ENCODE results near the gene TNFSF11.
"Not testable (repeated sequence)": the region's sequence is repeated elsewhere in the genome, so short reads cannot be mapped to it uniquely, and the experiment has no call there.

Gene TNFSF11

GRCh38 chr13:42559057-42559456, 14.9 kb upstream of the TNFSF11 start:
- Histone ChIP-seq H3K4me2 (ENCODE audit: low read depth, low read length, poor library complexity, severe bottlenecking) (no peak overlapping the region), H3K4me3 (ENCODE audit: low read length, poor library complexity, severe bottlenecking) (no peak overlapping the region), H3K27me3 (ENCODE audit: insufficient read depth, low read length, poor library complexity, severe bottlenecking) (no peaks in the 10 kb centered on the region), H3F3A (ENCODE audit: low read depth) (no peaks in the 10 kb centered on the region), H3K4me1 (ENCODE audit: insufficient read depth, low read length, poor library complexity, severe bottlenecking) (no peaks in the 10 kb centered on the region), H2AFZ (ENCODE audit: low read length) (no peak overlapping the region), H3K9me3 (ENCODE audit: insufficient read depth, low read depth, low read length) (no peaks in the 10 kb centered on the region), H3K9me2 (replicated peaks; ENCODE audit: low read depth, low read length) (no peaks in the 10 kb centered on the region), H3K79me2 (ENCODE audit: insufficient read depth, low read length) (no peaks in the 10 kb centered on the region), H3K36me3 (ENCODE audit: insufficient read depth, low read length) (no peaks in the 10 kb centered on the region), H4K20me1 (ENCODE audit: insufficient read depth, low read length, poor library complexity, severe bottlenecking) (no peaks in the 10 kb centered on the region), H3K9ac (ENCODE audit: low read depth, low read length, poor library complexity, severe bottlenecking) (no peak overlapping the region)
- no peak for TF ChIP-seq EZH2phosphoT487 (IDR thresholded peaks at IDR 0.05; ENCODE audit: borderline replicate concordance)

GRCh38 chr13:42559573-42560218, 14.3 kb upstream of the TNFSF11 start:
- not testable (repeated sequence) for H3K79me2 ChIP-seq (ENCODE audit: insufficient read depth, low read length); H3K9me2 ChIP-seq (replicated peaks; ENCODE audit: low read depth, low read length)

GRCh38 chr13:42560320-42560719, 13.6 kb upstream of the TNFSF11 start:
- H3K4me3 ChIP-seq (ENCODE audit: low read length, poor library complexity, severe bottlenecking); H3K9me2 ChIP-seq (replicated peaks; ENCODE audit: low read depth, low read length); H3K9ac ChIP-seq (ENCODE audit: low read depth, low read length, poor library complexity, severe bottlenecking); H2AFZ ChIP-seq (ENCODE audit: low read length); H4K20me1 ChIP-seq (ENCODE audit: insufficient read depth, low read length, poor library complexity, severe bottlenecking); H3K27me3 ChIP-seq (ENCODE audit: insufficient read depth, low read length, poor library complexity, severe bottlenecking); H3K4me2 ChIP-seq (ENCODE audit: low read depth, low read length, poor library complexity, severe bottlenecking); H3K4me1 ChIP-seq (ENCODE audit: insufficient read depth, low read length, poor library complexity, severe bottlenecking); H3K9me3 ChIP-seq (ENCODE audit: insufficient read depth, low read depth, low read length); H3K79me2 ChIP-seq (ENCODE audit: insufficient read depth, low read length); H3K36me3 ChIP-seq (ENCODE audit: insufficient read depth, low read length); H3F3A ChIP-seq (ENCODE audit: low read depth): not testable (repeated sequence)

More at GRCh38 chr13:42559573-42560218, 14.3 kb upstream of the TNFSF11 start:
- H3K9me3 ChIP-seq (ENCODE audit: insufficient read depth, low read depth, low read length); H3K27me3 ChIP-seq (ENCODE audit: insufficient read depth, low read length, poor library complexity, severe bottlenecking); H3K4me2 ChIP-seq (ENCODE audit: low read depth, low read length, poor library complexity, severe bottlenecking); H3K4me1 ChIP-seq (ENCODE audit: insufficient read depth, low read length, poor library complexity, severe bottlenecking); H4K20me1 ChIP-seq (ENCODE audit: insufficient read depth, low read length, poor library complexity, severe bottlenecking); H3K4me3 ChIP-seq (ENCODE audit: low read length, poor library complexity, severe bottlenecking); H3K36me3 ChIP-seq (ENCODE audit: insufficient read depth, low read length); H3F3A ChIP-seq (ENCODE audit: low read depth); H3K9ac ChIP-seq (ENCODE audit: low read depth, low read length, poor library complexity, severe bottlenecking); H2AFZ ChIP-seq (ENCODE audit: low read length): not testable (repeated sequence)

- H3K79me2 ChIP-seq (ENCODE audit: insufficient read depth, low read length), result no peaks in the 10 kb centered on the region
- H3K9ac ChIP-seq (ENCODE audit: low read depth, low read length, poor library complexity, severe bottlenecking), result no peak overlapping the region
- no peaks in the 10 kb centered on the region for H4K20me1 ChIP-seq (ENCODE audit: insufficient read depth, low read length, poor library complexity, severe bottlenecking)
- no peaks in the 10 kb centered on the region for H3K9me2 ChIP-seq (replicated peaks; ENCODE audit: low read depth, low read length)
- H3K4me1 ChIP-seq (ENCODE audit: insufficient read depth, low read length, poor library complexity, severe bottlenecking), result no peaks in the 10 kb centered on the region
- H3K9me3 ChIP-seq (ENCODE audit: insufficient read depth, low read depth, low read length), result no peaks in the 10 kb centered on the region
- no peak overlapping the region for H3K4me3 ChIP-seq (ENCODE audit: low read length, poor library complexity, severe bottlenecking)
- H3F3A ChIP-seq (ENCODE audit: low read depth), result no peaks in the 10 kb centered on the region
- TF ChIP-seq CTCF (conservative IDR thresholded peaks at IDR 0.05; ENCODE audit: low read length) (no peak), EZH2phosphoT487 (IDR thresholded peaks at IDR 0.05; ENCODE audit: borderline replicate concordance) (no peak)
- no peaks in the 10 kb centered on the region for H3K27me3 ChIP-seq (ENCODE audit: insufficient read depth, low read length, poor library complexity, severe bottlenecking)
- no peak overlapping the region for H3K4me2 ChIP-seq (ENCODE audit: low read depth, low read length, poor library complexity, severe bottlenecking)
- no peaks in the 10 kb centered on the region for H3K36me3 ChIP-seq (ENCODE audit: insufficient read depth, low read length)
- H2AFZ ChIP-seq (ENCODE audit: low read length), result no peak overlapping the region
These were observed 12.0 kb upstream of the TNFSF11 start for GRCh38 chr13:42561752-42562467.

Data from Loucy (cell line).